Suppressor macrophage (primary cell): ENCODE results near the gene SUSD2.
"Not testable (repeated sequence)": the region's sequence is repeated elsewhere in the genome, so short reads cannot be mapped to it uniquely, and the experiment has no call there.

Experiments
- DNase-seq, 4 experiments: peaks; one replicate each; pipeline ENCODE4 v3.0.0-alpha.2; 2020 to 2022

The SUSD2 gene

GRCh38 chr22:24214467-24215285, 33.4 kb downstream of the SUSD2 start:
- no peak for DNase-seq

GRCh38 chr22:24216541-24217209, 35.4 kb downstream of the SUSD2 start:
- no peak for DNase-seq

- DNase-seq: no peak
Measured at GRCh38 chr22:24217384-24217783, 36.1 kb downstream of the SUSD2 start.

- no peak for DNase-seq
Measured at GRCh38 chr22:24219750-24220149, 38.5 kb downstream of the SUSD2 start.

GRCh38 chr22:24224468-24224867, 43.2 kb downstream of the SUSD2 start:
- DNase-seq: no peak

- no peak for DNase-seq
Measured at GRCh38 chr22:24225044-24225601, 43.8 kb downstream of the SUSD2 start.

GRCh38 chr22:24225951-24226350, 44.7 kb downstream of the SUSD2 start:
- no peak for DNase-seq

GRCh38 chr22:24230911-24231656, 49.8 kb downstream of the SUSD2 start:
- peak; percentile 53 to 77 (median 60) for DNase-seq

GRCh38 chr22:24231706-24232105, 50.4 kb downstream of the SUSD2 start:
- DNase-seq: no peak

GRCh38 chr22:24232124-24232523, 50.8 kb downstream of the SUSD2 start:
- DNase-seq: no peak

GRCh38 chr22:24232725-24233124, 51.4 kb downstream of the SUSD2 start:
- no peak for DNase-seq

- no peak for DNase-seq
Measured at GRCh38 chr22:24233235-24233634, 51.9 kb downstream of the SUSD2 start.

GRCh38 chr22:24233816-24234215, 52.5 kb downstream of the SUSD2 start:
- DNase-seq: no peak

- no peak for DNase-seq
Measured at GRCh38 chr22:24235315-24235714, 54.0 kb downstream of the SUSD2 start.

- DNase-seq: no peak
Measured at GRCh38 chr22:24236656-24237055, 55.4 kb downstream of the SUSD2 start.

- DNase-seq: not testable (repeated sequence)
Measured at GRCh38 chr22:24238101-24238694, 56.9 kb downstream of the SUSD2 start.
